ENCODE results near the gene LNX1.

Gene LNX1

DNA sequence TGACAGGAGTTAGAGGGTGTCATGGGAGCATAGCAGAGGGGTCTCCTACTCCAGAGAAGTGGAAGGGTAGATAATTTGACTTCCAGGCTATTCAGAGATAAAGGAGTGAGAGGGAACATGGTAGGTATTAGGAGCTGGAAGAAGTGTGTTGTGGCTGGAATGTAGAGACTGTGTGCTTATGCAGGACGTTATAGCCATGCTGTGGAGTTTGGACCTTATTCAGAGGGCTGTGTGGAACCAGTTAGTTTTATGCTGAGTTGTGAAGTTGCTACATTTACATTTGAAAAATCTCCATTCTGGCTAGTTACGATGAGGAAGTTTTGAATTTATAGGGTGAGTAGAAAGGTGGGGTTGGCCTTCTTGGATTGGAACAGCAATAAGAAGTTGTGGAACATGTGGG lies 146.3 kb downstream of the LNX1 start:
- no peak for DNase-seq (ENCODE audit: low read depth)
- no peak overlapping the region for H3K4me3 ChIP-seq (ENCODE audit: low read length)
- TF ChIP-seq, protein P1, sequence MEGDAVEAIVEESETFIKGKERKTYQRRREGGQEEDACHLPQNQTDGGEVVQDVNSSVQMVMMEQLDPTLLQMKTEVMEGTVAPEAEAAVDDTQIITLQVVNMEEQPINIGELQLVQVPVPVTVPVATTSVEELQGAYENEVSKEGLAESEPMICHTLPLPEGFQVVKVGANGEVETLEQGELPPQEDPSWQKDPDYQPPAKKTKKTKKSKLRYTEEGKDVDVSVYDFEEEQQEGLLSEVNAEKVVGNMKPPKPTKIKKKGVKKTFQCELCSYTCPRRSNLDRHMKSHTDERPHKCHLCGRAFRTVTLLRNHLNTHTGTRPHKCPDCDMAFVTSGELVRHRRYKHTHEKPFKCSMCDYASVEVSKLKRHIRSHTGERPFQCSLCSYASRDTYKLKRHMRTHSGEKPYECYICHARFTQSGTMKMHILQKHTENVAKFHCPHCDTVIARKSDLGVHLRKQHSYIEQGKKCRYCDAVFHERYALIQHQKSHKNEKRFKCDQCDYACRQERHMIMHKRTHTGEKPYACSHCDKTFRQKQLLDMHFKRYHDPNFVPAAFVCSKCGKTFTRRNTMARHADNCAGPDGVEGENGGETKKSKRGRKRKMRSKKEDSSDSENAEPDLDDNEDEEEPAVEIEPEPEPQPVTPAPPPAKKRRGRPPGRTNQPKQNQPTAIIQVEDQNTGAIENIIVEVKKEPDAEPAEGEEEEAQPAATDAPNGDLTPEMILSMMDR (conservative IDR thresholded peaks at IDR 0.05; ENCODE audit: low read length): no peak

DNA sequence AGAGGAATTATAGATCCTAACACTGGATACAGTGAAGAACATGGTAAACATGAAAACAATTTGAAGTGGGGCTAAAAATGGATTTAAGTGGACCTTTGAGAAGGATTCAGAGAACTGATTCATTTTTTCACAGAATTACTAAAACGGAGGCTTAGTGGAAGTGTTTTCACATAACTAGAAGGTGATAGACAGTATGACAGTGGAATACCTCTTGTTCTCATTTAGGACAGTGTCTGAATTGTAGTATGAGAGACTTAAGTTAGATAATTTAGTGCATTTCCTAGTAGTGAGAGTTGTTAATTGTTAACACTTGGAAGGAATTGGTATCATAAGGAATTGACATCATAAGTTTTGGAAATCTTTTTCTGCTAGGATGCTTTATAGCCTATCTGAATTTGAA lies 149.7 kb downstream of the LNX1 start:
- no peak overlapping the region for H3K4me3 ChIP-seq (ENCODE audit: low read length)
- DNase-seq (ENCODE audit: low read depth): no peak
- TF ChIP-seq, protein P1 (conservative IDR thresholded peaks at IDR 0.05; ENCODE audit: low read length): no peak

DNA sequence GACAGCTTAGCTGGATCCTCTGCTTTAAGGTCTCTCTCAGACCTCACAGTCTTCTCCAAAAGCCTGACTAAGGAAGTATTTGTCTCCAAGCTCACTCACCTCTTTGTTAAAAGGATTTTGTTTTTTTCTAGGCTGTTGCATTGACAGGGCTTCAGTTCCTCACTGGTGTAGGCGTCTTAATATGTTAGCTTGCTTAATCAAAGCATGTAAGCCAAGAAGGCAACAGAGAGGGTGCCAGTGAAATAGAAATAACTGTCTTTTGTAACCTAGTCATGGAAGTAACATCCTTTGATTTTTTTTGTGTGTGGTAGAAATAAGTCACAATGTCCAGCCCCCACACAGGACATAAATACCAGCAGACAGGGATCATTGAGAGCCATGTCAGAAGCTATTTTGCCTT lies 155.0 kb downstream of the LNX1 start:
- TF ChIP-seq, protein P1 (conservative IDR thresholded peaks at IDR 0.05; ENCODE audit: low read length): no peak
- peak; percentile 48 for DNase-seq (ENCODE audit: low read depth)

DNA sequence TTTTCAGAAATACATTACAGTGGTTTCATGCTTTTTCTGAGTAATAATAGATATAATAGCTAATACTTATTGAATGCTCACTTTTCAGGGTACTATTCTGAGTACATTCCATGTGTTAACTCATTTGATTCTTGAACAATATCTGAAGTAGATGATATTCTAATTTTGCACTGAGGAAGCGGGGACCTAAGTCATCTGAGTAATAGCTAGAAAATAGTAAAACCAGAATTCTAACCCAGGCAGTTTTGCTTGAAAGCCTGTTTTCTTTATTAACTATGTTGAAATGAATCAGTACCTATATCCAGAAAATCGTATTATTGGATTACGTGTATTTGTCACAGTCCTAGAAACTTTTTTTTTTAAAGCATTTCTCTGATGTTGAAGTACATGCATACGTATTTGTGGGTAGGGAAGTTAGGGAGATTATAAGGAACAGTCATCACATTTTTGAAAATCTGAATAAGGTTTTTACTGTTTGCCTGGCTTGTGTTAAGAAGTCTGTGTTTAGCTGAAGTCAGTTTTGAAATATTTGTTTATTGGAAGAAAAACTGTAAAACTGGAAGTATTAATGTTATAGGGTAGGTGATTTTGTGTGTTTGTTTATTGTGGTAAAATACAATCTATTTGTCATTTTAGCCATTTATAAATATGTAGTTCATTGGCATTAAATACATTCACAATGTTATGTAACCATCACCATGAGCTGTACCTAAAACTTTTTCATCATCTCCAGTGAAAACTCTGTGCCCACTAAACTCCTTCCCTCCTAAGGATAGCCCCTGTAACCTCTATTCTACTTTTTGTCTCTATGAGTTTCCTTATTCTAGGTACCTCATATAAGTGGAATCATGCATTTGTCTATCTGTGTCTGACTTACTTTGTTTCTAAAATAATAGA lies 158.5 kb downstream of the LNX1 start:
- no peak for DNase-seq (ENCODE audit: low read depth)
- no peak overlapping the region for H3K4me3 ChIP-seq (ENCODE audit: low read length)

More for the DNA sequence above, 155.0 kb downstream of the LNX1 start:
- no peak overlapping the region for H3K4me3 ChIP-seq (ENCODE audit: low read length)

DNA sequence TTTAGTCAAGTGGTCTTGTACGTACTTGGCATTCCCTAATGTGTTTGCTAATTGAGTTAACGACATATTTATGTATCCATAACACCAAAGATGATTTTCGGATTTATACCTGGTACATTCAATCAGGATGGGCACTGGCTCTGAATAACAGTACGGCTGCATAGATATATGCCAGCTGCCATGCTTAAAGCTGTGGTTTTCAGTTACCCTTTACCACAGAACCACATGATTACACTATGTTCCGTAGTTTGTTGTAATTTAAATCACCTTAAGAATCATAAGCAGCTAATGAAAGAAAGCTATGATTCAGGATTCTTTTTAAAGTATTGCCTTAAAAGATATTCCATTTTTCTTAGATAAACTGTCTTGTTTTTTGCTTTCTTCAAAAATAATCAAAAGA lies 160.2 kb downstream of the LNX1 start:
- H3K4me3 ChIP-seq (ENCODE audit: low read length): no peak overlapping the region
- TF ChIP-seq, protein P1 (conservative IDR thresholded peaks at IDR 0.05; ENCODE audit: low read length): no peak
- no peak for DNase-seq (ENCODE audit: low read depth)

More for the DNA sequence above, 158.5 kb downstream of the LNX1 start:
- TF ChIP-seq, protein P1 (conservative IDR thresholded peaks at IDR 0.05; ENCODE audit: low read length): no peak

DNA sequence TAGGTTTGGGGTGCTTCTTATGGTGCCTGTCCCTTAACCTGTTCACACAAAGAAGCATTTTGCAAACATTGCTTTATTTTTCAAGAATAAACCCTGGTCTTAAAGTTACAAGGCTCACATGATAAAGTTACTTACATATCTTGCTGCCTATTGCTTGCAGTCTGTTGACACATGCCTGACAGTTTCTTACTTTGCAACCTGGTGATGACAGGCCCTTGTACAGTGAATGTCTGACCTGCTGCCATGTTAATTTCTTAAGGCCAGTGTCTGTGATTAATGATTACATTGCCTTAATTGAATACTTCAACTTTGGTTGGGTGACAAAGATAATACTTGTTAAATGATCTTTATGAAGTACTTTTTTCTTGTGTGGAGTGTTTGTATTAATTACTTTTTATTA lies 163.9 kb downstream of the LNX1 start:
- DNase-seq (ENCODE audit: low read depth): no peak
- no peak overlapping the region for H3K4me3 ChIP-seq (ENCODE audit: low read length)
- TF ChIP-seq, protein P1 (conservative IDR thresholded peaks at IDR 0.05; ENCODE audit: low read length): no peak

DNA sequence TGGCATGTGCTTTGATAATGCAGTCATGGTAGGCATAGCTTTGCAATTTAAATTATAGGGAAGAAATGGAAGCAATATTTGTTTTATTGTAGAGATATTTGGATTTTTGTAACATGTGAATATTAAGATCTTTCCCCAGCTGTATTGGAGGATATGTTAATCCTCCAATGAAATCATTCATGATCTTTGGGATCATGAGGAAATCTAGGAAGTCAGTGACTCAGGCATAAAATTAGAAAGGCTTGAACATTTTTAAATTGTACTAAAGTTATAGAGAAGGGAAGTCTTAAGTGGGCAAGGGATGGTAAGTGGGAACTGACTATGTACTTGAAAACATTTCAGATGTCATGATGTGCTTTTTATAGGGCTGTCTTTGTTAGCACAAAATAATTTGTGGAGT lies 167.0 kb downstream of the LNX1 start:
- TF ChIP-seq, protein P1 (conservative IDR thresholded peaks at IDR 0.05; ENCODE audit: low read length): no peak
- no peak overlapping the region for H3K4me3 ChIP-seq (ENCODE audit: low read length)
- no peak for DNase-seq (ENCODE audit: low read depth)
